Measurements from ENCODE around the gene CHN2. TPM values are rescaled to one million over a fixed set of nuclear protein-coding genes. Genes with fewer than 3 reads are reported as not detected.
"Not testable (repeated sequence)": the region's sequence is repeated elsewhere in the genome, so short reads cannot be mapped to it uniquely, and the experiment has no call there.

CHN2 gene
- total RNA-seq, 4 donors from 2014 or later = 7.6 to 15.3 (median 10.0) TPM

DNA sequence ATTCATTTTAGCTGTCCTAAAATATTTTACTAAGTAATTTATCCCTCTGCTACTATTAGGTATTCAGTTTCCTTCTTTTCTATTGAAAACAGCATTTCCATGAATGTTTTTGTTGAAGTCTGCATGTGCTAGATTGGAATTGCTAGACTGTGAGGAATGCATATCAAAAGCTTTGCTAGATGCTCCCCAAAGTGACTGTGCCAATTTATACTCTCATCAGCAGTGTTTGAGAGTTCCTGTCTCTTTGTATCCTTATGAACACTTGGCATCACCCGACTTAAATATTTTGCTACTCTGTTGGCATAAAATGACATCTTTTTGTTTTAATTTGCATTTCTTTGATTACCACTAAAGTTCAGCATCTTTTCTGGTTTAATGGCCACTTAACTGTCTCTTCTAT lies 324.0 kb downstream of the CHN2 start:
- no peaks in the 10 kb centered on the region for H3K4me1 ChIP-seq
- no peak overlapping the region for H3K27ac ChIP-seq
- WGBS, 2 donors (ENCODE audit: low coverage in 1 of 2) = 67 to 71% methylated on average over 1 of the region's 1 CpG
- H3K36me3 ChIP-seq = peaks cover 0 to 6% of the 10 kb centered on the region in 2 donors
- H3K4me3 ChIP-seq = no peak overlapping the region
- TF ChIP-seq EP300 (IDR thresholded peaks at IDR 0.05) (no peak), CTCF (IDR thresholded peaks at IDR 0.05) (no peak), POLR2AphosphoS5 (IDR thresholded peaks at IDR 0.05) (no peak), POLR2A (IDR thresholded peaks at IDR 0.05) (no peak)
- H3K9me3 ChIP-seq = peaks cover 0 to 3% (median 0%) of the 10 kb centered on the region in 3 donors
- H3K27me3 ChIP-seq = no peaks in the 10 kb centered on the region
- ATAC-seq = no peak

DNA sequence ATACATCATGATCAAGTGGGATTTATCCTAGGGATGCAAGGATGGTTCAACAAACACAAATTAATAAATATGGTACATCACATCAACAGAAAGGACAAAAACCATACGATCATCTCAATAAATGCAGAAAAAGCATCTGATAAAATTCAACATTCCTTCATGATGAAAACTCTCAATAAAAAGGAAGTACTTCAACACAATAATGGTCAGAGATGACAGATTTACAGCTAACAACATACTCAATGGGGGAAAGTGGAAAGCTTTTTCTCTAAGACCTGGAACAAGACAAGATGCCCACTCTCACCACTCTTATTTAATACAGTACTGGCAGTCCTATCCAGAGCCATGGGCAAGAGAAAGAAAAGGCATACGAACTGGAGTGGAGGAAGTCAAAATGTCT lies 329.2 kb downstream of the CHN2 start:
- no peak for TF ChIP-seq EP300 (IDR thresholded peaks at IDR 0.05)
- TF ChIP-seq POLR2A (IDR thresholded peaks at IDR 0.05) = no peak
- no peak for TF ChIP-seq CTCF (IDR thresholded peaks at IDR 0.05)
- no peak for TF ChIP-seq POLR2AphosphoS5 (IDR thresholded peaks at IDR 0.05)
- WGBS, 2 donors (ENCODE audit: low coverage in 1 of 2) = 56 to 100% methylated on average over 2 of the region's 2 CpGs

DNA sequence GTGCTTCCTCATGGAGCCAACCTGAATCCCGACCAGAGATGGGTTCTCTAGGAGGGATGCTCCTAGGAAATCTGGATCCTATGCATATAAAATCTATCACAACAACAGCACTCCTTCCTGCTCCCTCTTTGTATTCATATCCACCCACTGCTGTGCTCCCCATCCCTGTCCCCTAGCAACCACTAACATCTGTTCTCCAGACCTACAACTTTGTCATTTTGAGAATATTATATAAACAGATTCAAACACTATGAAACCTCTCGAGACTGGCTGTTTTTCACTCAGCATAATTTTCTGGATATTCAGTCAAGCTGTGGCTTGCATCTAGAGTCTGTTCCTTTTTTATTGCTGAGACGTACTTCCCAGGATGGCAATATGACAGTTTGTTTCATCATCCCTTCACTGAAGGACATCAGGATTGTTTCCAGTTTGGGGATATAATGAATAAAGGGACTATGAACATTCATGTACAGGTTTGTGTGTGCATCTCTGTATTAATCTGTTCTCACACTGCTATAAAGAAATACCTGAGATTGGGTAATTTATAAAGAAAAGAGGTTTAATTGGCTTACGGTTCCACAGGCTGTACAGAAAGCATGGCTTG lies 333.0 kb downstream of the CHN2 start:
- Histone ChIP-seq H3K27me3 (no peaks in the 10 kb centered on the region), H3K4me1 (no peaks in the 10 kb centered on the region), H3K36me3 (no peaks in the 10 kb centered on the region), H3K27ac (no peak overlapping the region), H3K9me3 (no peaks in the 10 kb centered on the region), H3K4me3 (no peak overlapping the region)
- no peak for ATAC-seq
- no peak for TF ChIP-seq POLR2A (IDR thresholded peaks at IDR 0.05)
- TF ChIP-seq CTCF (IDR thresholded peaks at IDR 0.05) = no peak
- no peak for TF ChIP-seq POLR2AphosphoS5 (IDR thresholded peaks at IDR 0.05)
- TF ChIP-seq EP300 (IDR thresholded peaks at IDR 0.05) = no peak
- 70% methylated on average over 2 to 4 of the region's 4 CpGs for WGBS, 2 donors (ENCODE audit: low coverage in 1 of 2)

More for the DNA sequence above, 329.2 kb downstream of the CHN2 start:
- no peak for ATAC-seq
- Histone ChIP-seq H3K27me3 (no peaks in the 10 kb centered on the region), H3K27ac (no peak overlapping the region), H3K4me1 (no peaks in the 10 kb centered on the region), H3K36me3 (no peaks in the 10 kb centered on the region), H3K4me3 (no peak overlapping the region), H3K9me3 (peaks cover 0 to 3% (median 0%) of the 10 kb centered on the region in 3 donors)

GRCh38 chr7:29528526-29528925 lies 334.0 kb downstream of the CHN2 start:
- not testable (repeated sequence) for H3K27me3 ChIP-seq, H3K36me3 ChIP-seq, H3K4me1 ChIP-seq, H3K27ac ChIP-seq, H3K9me3 ChIP-seq, H3K4me3 ChIP-seq, ATAC-seq
- no CpG with 5 or more reads among the region's 7 CpGs for WGBS, 2 donors (ENCODE audit: low coverage in 1 of 2)

Other genes starting within 250 kb of the CHN2 start
- gene TRIL, start 236.4 kb upstream of the CHN2 start, total RNA-seq = 1 to 10 TPM; 1.6 to 6.6 (median 3.9) TPM
- 10 to 100 TPM in 2 of 4 donors, 1 to 10 TPM in 2; 4.8 to 24.6 (median 15.1) TPM for gene CPVL, start 48.2 kb upstream of the CHN2 start, total RNA-seq